ENCODE data around the gene ERBB4.
"Not testable (repeated sequence)": the region's sequence is repeated elsewhere in the genome, so short reads cannot be mapped to it uniquely, and the experiment has no call there.

The ERBB4 gene

DNA sequence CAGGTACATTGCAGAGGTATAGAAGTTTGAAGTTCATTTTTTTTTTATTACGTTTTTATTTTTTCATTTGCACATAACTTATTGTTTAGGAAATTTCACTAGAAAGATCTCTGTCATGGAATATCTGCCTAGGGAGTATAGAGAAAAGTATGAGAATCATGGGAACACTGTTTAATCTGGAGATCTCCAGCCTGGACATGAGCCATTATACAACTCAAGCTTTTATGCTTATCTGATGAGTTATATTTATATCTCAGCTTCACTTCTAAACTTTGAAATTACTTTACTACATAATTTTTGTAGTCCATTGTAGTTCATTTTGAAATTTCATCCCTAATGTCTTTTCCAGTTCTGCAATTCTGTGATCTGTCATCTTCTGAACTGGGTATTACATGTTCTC, 515.6 kb downstream of the ERBB4 start:
- TF ChIP-seq, protein P1, sequence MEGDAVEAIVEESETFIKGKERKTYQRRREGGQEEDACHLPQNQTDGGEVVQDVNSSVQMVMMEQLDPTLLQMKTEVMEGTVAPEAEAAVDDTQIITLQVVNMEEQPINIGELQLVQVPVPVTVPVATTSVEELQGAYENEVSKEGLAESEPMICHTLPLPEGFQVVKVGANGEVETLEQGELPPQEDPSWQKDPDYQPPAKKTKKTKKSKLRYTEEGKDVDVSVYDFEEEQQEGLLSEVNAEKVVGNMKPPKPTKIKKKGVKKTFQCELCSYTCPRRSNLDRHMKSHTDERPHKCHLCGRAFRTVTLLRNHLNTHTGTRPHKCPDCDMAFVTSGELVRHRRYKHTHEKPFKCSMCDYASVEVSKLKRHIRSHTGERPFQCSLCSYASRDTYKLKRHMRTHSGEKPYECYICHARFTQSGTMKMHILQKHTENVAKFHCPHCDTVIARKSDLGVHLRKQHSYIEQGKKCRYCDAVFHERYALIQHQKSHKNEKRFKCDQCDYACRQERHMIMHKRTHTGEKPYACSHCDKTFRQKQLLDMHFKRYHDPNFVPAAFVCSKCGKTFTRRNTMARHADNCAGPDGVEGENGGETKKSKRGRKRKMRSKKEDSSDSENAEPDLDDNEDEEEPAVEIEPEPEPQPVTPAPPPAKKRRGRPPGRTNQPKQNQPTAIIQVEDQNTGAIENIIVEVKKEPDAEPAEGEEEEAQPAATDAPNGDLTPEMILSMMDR (IDR thresholded peaks at IDR 0.05; ENCODE audit: low read depth, low read length), result no peak
- no peak for DNase-seq (ENCODE audit: extremely low read depth, low read depth)

DNA sequence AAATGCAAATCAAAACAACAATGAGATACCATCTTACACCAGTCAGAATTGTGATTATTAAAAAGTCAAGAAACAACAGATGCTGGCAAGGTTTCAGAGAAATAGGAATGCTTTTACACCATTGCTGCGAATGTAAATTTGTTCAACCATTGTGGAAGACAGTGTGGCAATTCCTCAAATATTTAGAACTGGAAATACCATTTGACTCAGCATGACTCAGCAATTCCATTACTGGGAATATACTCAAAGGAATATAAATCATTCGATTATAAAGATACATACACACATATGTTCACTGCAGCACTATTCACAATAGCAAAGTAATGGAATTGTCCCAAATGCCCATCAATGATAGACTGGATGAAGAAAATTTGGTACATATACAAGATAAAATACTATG, 516.7 kb downstream of the ERBB4 start:
- TF ChIP-seq, protein P1 (IDR thresholded peaks at IDR 0.05; ENCODE audit: low read depth, low read length), result no peak
- DNase-seq (ENCODE audit: extremely low read depth, low read depth), result no peak

DNA sequence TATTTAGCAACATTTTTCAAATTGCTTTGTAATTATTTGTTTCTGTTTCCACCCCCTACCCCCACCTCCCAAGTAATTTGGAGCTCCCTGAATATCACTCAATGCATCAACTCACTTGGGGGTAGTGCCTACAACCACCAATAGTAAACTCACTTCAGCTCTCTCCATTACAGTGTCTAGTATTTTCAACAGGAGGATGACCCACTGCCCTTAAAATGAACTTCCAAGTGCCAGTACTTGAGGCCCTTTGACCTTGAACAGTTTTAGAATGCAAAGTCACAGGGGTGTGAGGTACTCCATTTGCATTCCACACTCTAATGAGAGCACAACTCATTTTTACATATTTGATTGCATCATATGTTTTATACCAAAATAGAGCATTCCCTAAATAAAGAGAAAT, 523.0 kb downstream of the ERBB4 start:
- TF ChIP-seq, protein P1 (IDR thresholded peaks at IDR 0.05; ENCODE audit: low read depth, low read length), result no peak
- no peak for DNase-seq (ENCODE audit: extremely low read depth, low read depth)

GRCh38 chr2:212013626-212014025, 525.0 kb downstream of the ERBB4 start:
- TF ChIP-seq, protein P1 (IDR thresholded peaks at IDR 0.05; ENCODE audit: low read depth, low read length), result no peak
- DNase-seq (ENCODE audit: extremely low read depth, low read depth), result no peak

DNA sequence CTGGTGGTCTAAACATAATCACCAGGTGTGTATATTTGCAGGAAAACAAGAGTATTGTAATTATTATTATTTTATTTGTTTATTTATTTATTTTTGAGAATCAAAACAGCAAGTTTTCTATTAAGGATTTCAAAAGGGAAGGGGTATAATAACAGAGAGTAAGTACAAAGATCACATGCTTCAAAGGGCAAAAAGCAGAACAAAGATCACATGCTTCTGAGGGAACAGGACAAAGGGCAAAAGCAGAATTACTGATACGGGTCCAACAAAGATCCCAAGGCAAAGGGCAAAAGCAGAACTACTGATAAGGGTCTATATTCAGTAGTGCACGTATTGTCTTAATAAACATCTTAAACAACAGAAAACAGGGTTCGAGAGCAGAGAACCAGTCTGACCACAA, 528.3 kb downstream of the ERBB4 start:
- DNase-seq (ENCODE audit: extremely low read depth, low read depth), result not testable (repeated sequence)

- no peak for DNase-seq (ENCODE audit: extremely low read depth, low read depth)
- TF ChIP-seq, protein P1 (IDR thresholded peaks at IDR 0.05; ENCODE audit: low read depth, low read length), result no peak
These were observed 530.6 kb downstream of the ERBB4 start for GRCh38 chr2:212007972-212008371.

DNA sequence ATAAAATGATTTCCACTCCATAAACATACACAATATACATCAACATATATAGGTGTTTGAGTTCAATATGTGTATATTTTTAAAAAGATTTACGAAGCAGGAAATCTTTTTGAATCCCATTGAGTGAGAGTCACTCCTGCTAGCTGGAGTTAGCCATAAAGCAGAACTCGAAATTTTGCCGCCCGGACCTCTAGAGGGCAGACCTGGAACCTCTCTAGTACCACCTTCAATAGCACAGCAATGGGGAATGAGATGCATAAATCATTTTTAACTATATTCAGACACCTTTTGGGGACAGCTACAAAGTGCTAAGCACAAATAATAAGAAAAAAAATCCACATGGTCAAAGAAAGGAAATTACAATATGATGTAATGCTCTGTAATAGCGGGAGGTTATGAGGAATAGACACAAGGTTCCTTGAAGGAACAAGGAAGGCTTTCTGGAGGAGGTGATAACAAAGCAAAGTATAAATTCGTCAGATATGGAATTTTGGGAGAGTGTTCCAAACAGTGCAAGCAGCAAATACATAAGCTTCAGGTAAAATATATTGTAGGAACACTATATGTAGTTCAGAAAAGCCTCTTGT, 533.4 kb downstream of the ERBB4 start:
- DNase-seq (ENCODE audit: extremely low read depth, low read depth), result no peak
- TF ChIP-seq, protein P1 (IDR thresholded peaks at IDR 0.05; ENCODE audit: low read depth, low read length), result peak; percentile 71

DNA sequence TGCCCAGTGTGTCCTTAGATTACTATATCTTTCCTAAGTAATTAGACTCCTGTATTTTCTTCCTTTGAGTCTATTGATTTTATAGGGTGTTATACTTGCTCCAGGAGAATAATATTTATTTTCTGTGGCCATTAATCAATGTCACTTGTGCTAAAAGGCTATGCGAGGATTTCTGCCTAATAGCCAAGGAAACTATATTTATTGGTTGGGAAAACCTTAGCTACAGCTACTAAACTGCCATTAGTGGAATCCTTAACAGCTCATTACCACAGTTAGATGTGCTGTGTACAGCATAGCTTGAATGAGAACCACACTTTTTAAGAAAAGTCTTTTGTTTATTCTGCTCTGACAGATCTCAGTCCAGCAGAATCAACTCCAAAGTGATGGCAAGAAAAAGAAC, 537.3 kb downstream of the ERBB4 start:
- DNase-seq (ENCODE audit: extremely low read depth, low read depth), result no peak
- TF ChIP-seq, protein P1 (IDR thresholded peaks at IDR 0.05; ENCODE audit: low read depth, low read length), result no peak

All from AG09319 (cell line).